Mesenteric fat pad (tissue), 1 donor: ENCODE measurements around the gene DNAH6. TPM values are rescaled to one million over a fixed set of nuclear protein-coding genes. Genes with fewer than 3 reads are reported as not detected.
"Not testable (repeated sequence)": the region's sequence is repeated elsewhere in the genome, so short reads cannot be mapped to it uniquely, and the experiment has no call there.

ENCODE experiments used
- DNase-seq: peaks from one replicate; pipeline ENCODE4 v3.0.0-alpha.2; 2020; ENCODE audit warnings: low spot score
- long read RNA-seq: library from polyadenylated mRNA; unstranded; transcript quantifications from one replicate; pipeline ENCODE4 v2.0.0, GENCODE V29; 2020
- total RNA-seq: library from RNA; stranded (reverse); fragmentation: NEBNext Ultra II Directional; extraction: Animal tissue kit (Norgen Biotek cat#: 25700); gene quantifications from one replicate; pipeline ENCODE4 v1.2.1, GENCODE V29; 2021
- donor health status: DM: yes; HTN: yes; CAD: no.

Gene DNAH6, protein sequence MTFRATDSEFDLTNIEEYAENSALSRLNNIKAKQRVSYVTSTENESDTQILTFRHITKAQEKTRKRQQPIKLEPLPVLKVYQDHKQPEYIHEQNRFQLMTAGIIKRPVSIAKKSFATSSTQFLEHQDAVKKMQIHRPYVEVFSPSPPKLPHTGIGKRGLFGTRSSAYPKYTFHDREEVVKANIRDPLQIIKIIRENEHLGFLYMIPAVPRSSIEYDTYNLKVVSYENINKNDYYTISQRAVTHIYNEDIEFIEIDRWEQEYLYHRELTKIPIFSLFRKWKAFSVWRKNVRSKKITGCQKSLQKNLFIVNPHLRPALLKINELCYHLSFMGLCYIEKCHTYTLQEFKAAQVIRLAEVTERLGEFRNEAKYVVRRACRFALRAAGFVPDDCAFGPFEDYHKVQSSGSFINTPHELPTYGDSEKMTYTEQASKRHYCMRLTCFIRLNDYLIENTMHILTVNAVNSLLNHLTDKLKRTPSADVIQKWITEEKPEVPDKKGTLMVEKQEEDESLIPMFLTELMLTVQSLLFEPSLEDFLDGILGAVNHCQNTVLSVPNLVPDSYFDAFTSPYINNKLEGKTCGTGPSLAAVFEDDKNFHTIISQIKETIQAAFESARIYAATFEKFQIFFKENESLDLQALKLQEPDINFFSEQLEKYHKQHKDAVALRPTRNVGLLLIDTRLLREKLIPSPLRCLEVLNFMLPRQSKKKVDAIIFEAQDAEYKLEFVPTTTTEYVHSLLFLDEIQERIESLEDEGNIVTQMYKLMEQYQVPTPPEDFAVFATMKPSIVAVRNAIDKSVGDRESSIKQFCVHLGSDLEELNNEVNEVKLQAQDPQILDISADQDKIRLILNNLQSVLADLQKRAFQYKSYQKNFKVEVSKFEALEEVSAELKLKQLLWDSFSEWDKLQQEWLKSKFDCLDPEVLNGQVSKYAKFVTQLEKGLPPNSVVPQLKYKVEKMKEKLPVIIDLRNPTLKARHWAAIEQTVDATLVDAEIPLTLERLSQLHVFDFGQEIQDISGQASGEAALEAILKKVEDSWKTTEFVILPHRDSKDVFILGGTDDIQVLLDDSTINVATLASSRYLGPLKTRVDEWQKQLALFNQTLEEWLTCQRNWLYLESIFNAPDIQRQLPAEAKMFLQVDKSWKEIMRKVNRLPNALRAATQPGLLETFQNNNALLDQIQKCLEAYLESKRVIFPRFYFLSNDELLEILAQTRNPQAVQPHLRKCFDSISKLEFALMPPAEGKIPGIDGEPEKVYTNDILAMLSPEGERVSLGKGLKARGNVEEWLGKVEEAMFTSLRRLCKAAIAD (N-terminal part only)
- 0.77 TPM for total RNA-seq
- long read RNA-seq, result 0 reads

DNA sequence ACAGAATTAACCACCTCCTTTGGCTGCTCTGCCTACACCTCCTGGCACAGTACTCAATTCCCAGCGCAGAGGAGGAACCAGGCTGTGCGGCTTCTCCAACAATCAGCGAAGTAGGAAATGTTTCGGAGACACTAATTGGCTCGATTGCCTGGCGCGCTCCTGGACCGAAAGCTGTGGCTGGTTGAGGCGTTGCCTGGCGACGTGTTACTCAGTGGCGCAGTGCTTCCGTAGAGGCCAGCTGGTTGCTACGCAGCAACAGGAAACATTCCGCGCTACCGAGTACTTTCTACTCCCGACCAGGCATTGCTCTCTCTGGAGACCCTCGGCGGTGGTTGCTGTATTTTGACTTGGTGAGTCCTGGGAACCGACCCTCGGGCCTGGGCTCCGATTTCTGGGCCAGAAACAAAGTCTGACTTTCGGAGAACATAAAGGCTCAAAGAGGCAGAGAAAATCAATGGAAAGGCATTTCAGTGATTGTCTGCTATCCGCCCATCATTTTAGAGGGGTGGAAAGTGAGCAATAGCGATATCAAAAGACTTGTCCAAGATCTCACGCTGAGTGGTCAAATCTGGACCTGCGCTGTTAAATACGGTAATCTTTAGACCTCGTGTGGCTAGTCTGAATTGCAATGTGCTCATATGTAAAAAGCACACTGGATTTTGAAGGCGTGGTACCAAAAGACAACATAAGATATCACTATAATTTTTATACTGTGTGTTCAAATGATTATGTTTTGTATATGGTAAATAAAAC lies at the start of gene DNAH6:
Gene DNAH6, plus strand, starts transcription at position 265 of the 753 bp plus-strand sequence. CDS start 1,329 bp downstream, outside the sequence.
- DNase-seq, result peak; percentile 94

DNA sequence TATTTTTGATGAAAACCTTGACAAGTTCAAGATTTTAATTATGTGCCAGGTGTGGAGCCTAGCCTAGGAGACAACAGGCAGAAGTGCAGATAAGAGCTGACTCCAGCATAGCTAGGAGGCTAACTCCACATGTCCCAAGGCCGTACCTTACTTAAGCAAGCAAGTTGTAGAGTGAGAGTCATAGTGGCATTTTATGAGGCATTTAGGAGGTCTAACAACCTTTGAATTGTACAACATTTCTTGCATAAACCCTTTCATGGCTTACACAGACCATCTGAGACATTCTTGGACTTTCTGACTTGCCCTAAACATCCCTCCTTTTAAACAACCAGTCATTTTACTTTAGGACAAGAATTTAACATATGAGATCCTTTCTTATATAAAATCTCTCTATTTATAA lies 48.9 kb upstream of the DNAH6 start:
- DNase-seq, result no peak

DNA sequence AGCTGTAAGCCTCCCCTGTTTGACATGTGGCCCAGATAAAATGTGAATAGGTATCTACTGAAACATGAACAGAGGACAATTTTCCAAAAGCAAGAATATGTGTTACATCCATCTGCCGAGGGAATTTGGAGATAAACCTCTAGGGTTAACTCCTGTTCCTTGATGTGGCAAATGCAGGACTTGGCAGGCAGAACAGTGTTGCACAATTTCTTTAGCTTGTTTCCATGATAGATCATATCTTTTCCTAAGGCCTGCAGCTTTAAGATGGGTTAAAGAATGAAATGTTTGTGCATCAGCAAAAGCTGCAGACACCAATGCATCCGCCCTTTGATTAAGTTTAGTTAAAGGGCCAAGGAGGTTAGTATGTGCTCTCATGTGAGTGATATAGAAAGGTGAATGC lies 43.9 kb upstream of the DNAH6 start:
- not testable (repeated sequence) for DNase-seq

DNA sequence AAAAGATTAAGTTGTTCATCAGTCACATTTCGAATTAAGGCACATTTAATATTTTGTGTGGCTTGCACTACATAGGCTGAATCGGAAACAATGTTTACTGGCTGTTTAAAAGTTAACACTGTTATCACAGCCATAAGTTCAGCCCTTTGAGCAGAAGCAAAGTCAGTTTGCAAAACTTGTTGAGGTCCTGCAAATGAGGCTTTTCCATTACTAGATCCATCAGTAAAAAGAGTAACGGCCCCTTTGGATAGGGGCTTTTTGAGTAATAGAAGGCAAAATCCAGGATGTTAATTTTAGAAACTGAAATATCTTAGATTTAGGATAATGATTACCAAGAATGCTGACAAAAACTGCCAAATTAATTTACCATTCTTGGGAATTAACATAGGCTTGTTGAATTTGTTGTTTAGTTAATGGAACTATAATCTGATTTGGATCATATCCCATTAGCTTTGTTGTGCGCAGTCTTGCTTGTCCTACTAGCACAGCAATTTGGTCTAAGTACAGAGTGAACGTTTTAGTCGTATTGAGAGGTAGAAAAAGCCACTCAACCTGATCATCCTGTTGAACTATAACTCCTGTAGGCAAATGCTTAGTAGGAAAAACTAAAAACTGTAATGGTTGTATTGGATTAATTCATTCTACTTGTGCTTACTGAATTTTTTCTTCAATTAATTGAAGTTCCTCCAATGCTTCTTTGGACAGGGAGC lies 43.3 kb upstream of the DNAH6 start:
- DNase-seq, result no peak

DNA sequence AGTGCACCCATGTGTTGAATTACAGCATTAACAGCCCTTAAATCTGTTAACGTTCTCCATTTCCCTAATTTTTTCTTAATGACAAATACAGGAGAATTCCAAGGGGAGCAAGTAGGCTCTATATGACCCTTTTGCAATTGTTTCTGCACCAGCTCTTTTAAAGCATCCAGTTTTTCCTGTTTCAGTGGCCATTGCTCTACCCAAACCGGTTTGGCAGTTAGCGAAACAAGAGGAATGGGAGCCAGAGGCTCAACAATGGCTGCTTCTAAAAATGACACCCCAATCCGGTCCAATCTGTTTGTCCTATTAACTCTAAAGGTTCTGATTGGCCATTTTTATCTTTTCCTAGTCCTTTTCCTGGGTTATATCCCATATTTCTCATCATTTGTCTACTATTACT lies 42.1 kb upstream of the DNAH6 start:
- no peak for DNase-seq

DNA sequence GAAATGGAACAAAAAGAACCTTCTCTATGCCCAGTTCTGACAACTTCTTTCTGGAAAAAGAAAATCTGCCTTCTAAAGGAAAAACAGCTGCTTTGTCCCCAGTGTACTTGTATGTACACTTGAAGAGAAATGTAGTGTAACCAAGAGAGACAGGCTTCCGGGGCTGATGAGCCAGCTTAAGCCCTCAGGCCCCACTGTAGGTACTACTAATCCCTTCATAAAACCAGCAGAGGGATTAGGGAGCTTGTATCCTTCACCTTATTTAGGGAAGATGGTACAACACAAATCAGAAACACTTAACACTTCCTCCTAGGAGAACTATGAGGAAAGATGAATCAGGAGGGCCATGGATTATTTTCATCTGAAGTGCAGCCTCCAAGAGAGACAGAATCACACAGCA lies 38.4 kb upstream of the DNAH6 start:
- no peak for DNase-seq

DNA sequence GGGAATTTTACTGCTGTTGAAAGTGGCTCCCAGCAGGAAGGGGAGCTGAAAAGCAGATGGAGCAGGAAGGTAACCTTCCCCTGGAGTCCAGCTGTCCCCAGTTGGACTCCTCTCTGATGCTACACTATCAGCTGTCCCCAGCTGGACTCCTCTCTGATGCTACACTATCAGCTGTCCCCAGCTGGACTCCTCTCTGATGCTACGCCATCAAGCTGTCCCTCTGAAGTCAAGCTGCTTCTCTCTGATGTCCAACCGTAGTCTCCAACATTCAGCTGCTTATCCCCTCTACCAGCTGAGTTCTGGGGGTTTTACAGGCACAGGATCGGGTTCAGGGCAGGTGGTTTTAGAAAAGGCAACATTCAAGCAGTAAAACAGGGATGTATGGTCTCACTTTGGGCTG lies 37.4 kb upstream of the DNAH6 start:
- DNase-seq, result no peak

DNA sequence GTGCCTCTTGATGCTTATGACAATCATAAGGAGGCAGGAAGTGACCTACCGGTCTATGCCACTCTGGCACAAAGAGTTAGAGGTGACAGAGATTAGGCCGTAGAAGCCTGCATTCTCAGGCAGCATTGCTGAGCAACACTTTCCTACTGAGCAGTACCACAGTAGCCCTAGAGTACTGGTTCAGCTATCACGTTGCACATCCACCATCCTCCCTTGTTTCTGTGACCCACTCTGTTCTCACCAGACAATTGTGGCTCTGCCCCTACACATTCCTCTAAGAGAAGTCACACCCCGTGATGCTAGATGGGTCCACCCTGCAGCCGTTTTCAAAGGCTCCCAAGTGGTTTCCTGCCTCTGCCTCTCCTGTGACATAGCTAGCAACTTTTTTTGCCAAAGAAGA lies 34.6 kb upstream of the DNAH6 start:
- no peak for DNase-seq

DNA sequence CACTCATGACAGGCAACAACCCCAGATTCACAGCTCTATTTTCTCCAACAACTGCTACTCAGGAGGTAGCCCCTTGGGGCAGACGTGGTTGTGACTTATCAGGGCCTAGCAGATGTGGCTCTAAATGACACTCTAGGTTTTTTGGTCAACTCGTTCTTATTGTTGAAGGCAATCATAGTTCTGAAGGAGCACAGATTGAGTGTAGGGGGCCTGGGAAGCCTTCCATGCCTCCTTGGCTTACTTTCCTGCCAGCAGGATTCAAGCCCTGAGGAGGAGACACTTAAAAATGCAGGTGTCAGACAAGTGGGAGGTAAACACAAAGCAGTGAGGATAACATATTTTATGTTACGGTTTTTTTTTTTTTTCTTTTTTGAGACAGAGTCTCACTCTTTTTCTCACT lies 33.7 kb upstream of the DNAH6 start:
- no peak for DNase-seq

DNA sequence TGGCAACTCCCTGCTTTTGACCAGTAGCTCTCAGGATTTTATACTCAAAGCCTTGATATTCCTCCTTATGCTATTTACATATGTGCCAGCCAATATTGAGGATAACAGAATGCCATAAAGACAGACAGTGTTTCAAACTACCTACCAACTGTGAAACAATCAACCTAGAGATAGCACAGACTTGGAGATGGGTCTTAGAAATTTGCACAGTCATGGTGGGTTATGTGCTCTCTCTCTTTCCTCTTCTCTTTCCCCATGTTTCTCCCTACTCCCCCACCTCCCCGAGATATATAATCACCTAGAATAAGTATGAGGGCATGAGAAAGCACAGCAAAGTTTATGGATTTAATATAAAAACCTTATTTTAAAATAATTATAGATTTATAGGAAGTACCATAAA lies 33.0 kb upstream of the DNAH6 start:
- no peak for DNase-seq

DNA sequence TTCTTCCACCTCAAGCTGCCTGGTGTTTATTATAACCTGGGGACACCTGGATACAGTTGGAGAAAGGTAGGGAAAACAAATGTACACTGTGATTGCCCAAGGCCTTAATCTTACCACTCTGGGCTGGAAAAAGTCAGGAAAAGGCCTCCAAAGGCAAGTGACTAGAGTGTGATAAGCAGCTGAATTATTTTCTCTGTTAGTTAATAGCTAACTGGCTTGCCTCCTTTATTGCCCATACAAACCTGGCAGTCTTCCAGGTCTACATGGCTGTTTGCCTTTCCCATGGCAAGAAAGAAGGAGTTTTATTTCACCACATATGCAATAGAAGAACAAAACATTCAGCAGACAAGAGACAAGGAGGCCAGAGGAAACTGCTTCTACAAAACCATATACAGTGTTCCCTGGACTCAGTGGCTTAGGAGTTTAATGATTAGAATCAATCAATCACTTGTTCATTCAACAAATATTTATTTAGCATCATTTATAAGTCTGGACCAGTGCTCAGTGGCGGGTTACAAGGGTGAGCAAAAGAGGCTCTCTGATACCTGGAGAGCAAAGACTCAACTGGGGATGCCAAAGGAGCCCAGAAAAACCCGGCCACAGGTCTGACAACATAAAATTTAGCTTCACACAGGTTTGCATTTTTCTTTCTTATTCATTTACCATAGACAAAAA lies 29.7 kb upstream of the DNAH6 start:
- DNase-seq, result no peak

DNA sequence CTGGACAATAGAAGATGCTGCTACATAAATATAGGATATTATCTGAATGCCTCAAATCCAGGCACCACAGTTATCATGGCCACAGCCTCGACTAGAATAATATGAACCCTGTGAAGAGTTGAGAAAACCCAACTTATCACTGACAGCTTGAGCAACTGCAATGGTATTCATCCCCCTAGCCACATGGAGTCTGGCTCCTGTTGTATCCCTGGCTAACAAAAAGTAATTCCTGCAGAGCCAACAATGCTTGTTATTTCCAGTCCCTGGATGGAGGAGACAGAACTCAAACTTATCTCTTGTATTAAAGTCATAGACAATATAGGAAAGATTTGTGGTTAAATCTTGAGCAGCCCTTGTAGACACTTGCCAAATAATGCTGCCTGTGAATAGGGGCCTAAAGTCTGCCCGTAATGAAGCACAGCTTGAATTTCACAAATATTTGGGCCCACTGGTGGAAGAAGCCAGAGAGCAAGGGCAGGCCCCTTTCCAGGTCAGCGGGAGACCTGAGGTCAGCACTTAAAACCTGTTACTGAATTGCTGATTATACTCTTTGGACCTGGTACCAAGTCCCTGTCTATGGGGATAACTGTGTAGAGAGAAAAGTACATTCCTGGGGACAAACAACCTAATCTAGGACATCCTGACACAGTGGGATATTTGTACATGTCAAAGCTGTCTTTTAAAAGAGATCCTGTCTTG lies 28.9 kb upstream of the DNAH6 start:
- DNase-seq, result no peak

DNA sequence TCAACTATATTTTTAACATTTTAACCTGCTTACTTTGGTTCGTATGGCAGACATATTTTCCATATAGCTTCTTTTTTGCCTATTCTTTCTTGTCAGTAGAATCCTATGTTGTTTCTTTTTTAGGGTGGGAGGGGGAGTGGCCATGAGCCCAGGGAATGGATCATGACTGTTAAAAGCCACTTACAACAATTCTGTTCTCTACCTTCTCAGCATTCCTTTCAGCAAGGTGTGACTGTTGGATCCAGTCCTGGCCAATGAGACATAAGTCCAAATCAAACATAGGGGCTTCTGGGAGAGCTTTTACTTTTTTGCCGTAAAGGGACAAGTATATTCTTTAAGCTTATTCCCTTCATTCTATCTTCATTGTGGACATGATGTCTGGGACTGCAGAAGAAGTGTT lies 25.0 kb upstream of the DNAH6 start:
- DNase-seq, result no peak

DNA sequence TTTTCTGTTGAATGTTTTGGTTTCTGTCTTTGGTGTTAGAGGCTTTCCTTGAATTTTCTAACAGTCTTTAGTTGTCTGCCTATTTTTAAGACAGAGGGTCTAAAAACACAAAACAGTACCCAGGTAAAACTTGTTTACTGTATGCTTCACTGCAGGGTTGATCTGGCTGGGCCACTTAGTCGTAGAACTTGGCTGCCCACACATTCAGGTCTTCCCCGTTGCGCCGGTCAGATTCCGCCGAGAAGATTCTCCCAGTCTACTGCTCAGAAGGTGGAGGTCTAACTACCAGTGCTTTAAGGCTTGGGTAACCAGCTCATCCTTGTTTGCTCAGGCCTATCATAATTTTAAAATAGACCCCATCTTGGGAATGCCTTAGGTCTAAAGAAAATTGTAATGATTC lies 24.6 kb upstream of the DNAH6 start:
- DNase-seq, result no peak

DNA sequence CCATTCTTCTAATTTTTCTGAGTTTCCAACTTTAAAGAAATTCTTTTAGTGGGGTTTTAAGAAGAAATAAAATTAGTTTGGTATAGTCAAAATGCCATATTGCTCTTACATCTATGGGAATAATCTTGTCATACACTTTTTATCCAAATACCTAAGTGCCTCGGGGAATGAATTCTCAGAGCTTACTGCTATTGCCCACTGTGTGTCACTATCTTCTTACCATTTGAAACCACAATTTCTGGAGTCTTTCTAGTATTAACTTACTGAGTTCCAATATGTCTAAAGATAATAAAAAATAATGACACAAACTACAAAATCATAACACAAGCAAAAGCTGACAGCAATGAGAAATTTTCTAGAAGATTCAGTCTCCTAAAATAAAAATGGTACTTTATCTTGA lies 23.7 kb upstream of the DNAH6 start:
- DNase-seq, result no peak

DNA sequence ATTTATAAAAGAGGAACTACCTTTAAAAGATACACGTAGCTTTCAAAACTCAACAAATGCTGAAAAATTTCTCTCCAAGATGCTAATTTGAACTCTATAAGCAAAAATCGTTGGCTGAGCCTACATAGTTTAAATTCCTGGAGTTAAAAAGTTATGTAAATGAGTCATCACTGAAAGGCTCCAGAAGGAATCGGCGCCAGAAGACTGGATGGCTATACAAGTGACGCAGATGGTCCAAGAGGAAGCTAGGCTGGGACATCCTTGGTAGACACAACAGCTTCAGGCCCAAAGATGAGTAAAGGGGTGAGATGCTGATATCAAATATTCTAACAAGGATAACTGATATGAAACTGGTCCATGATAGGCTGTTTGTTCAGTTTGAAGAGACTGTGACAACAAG lies 22.8 kb upstream of the DNAH6 start:
- no peak for DNase-seq

DNA sequence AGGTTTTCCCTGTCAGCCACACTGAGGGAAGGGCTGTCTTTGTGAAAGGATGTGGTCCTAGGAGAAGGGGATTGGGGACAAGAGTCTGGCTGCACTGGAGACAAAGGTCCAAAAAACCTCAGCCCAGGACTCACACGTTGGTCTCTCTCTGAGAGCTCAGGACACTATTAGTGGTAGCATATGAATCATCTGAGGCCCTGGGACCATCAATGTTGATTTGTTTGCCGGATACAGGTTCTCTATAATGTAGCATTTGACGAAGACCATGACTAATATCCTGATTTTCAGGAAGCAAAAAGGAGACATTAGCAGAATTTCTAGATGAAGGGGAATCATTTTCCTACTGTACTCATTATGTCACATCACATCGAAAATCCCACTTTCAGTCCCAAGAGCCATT lies 22.2 kb upstream of the DNAH6 start:
- no peak for DNase-seq

DNA sequence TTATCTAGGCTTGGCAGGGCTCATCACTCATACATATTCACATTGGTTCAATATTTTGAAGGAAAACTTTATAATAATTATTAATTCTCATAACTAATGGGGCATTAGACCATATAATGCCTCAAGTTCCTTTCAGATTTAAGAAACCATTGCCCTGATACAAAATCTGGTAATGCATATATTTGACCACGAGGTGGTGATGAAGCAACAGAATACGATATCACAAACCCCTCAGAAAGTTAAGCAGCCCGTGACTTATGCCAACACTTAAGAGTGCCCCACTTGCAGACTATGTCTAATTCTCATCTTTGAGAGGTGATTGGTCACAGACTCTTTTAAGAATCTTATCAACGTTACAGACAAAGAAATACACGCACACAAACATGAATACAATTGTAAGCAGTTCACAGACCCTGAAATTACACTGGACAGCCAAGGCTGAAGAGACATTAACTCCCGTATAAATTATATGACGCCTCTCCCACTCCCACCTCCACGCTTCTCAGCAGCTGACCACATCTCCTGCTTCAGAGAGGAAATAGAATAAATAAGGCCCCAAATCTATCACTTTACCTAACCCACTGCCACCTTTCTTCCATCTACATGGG lies 20.7 kb upstream of the DNAH6 start:
- DNase-seq, result no peak

DNA sequence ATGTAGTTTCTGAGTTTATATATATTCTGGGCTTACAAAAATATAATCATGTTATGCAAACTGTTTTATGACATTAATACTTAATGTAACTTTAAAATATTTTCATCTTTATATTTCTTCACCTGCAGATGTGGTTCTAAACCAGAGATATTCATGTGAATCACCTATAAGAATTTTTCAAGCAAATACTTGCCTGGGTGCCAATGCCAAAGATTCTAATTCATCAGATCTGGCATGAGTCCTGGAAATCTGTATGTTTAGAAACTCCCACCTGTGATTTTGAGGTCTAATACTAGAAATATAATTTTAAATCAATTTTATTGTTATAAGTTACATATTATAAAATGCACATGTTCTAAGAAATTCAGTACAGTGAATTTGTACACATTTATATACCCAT lies 19.9 kb upstream of the DNAH6 start:
- no peak for DNase-seq
